Thymus (tissue), 11 donors: ENCODE results near the gene ZFHX3. TPM values are rescaled to one million over a fixed set of nuclear protein-coding genes. Genes with fewer than 3 reads are reported as not detected.

Source experiments
- DNase-seq, 9 donors: peaks; one replicate each; pipeline ENCODE4 v3.0.0-alpha.2; 2013; ENCODE audit warnings: low spot score in 9 of 9, low read depth in 6 of 9, missing footprints in 1 of 9
- H3K27ac ChIP-seq, 2 donors: one replicate each; pipeline ENCODE4 v1.5.1; 2013; ENCODE audit warnings: control low read depth in 1 of 2, low read depth in 1 of 2, low read length in 1 of 2, mild to moderate bottlenecking in 1 of 2, moderate library complexity in 1 of 2
- H3K27me3 ChIP-seq, 2 donors: one replicate each; pipeline ENCODE4 v1.5.1; 2013; ENCODE audit warnings: low read length in 1 of 2; ENCODE audit not compliant: control insufficient read depth in 2 of 2, insufficient read depth in 1 of 2
- H3K36me3 ChIP-seq, 2 donors: one replicate each; pipeline ENCODE4 v1.5.1; 2013; ENCODE audit warnings: low read length in 1 of 2, mild to moderate bottlenecking in 1 of 2, moderate library complexity in 1 of 2; ENCODE audit not compliant: control insufficient read depth in 2 of 2, insufficient read depth in 2 of 2
- H3K4me1 ChIP-seq, 2 donors: one replicate each; pipeline ENCODE4 v1.5.1; 2013; ENCODE audit warnings: low read length in 2 of 2; ENCODE audit not compliant: control insufficient read depth in 2 of 2, insufficient read depth in 2 of 2
- H3K4me3 ChIP-seq, 2 donors: one replicate each; pipeline ENCODE4 v1.5.1; 2013; ENCODE audit warnings: low read length in 2 of 2, control low read depth in 1 of 2, mild to moderate bottlenecking in 1 of 2
- H3K9me3 ChIP-seq, 2 donors: one replicate each; pipeline ENCODE4 v1.5.1; 2013; ENCODE audit warnings: low read length in 1 of 2, mild to moderate bottlenecking in 1 of 2; ENCODE audit not compliant: control insufficient read depth in 2 of 2, insufficient read depth in 1 of 2
- WGBS: extraction: QIAGEN DNeasy Blood & Tissue Kit; methylation state at CpG from one replicate; pipeline ENCODE4 v1.1.7; 2013; 5-methylcytosine and 5-hydroxymethylcytosine counted together
- polyA plus RNA-seq: library from polyadenylated mRNA; stranded (reverse); fragments of 200-250 nt; gene quantifications from one replicate; pipeline ENCODE4 v1.2.3, GENCODE V29; 2013
- total RNA-seq: library from RNA; stranded (reverse); fragments of 120-200 nt; gene quantifications from one replicate; pipeline ENCODE4 v1.2.4, GENCODE V29; 2013
- donor health status: healthy.

Gene ZFHX3
- total and polyA plus RNA-seq, 2 donors: 0.90 to 1.9 TPM

DNA sequence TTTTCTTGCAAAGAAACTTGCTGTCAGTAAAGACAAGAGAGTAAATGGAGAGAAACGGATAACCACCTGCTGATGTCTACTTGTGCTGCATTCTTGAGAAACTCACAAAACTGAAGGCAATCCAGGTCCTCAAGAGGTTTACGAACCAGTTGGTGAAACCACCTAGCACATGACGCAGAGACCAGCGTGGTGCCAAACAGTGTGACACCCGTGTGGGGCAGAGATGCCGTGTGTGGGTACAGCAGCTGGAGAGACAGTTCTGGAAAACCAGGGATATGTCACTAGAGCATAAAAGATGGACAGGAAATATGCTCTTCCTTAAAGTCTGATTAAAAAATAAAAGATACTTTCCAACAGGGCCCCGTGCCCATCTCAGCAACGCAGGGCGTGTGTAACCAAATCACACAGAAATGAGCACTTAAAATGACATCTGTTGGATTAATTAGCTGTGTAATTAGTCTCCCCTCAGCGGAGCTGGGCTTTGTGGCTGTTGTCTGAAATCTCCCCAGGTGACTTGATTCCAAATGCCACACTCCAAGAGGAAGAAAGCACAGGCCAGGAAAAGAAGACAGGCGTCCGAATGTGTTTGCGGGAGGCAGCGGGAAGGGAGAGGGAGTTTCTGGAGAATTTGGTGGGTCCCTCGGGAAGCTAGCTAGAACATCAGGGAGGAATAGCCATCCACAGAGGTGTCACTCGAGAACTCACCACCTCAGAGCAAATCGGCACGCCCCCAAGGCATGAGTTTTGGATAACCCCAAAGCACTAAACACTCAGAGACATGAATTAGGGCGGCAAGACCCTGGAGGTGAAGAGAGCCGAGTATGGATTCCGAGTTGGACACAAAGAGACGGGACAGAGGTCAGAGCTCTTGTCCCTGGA lies 109.8 kb downstream of the ZFHX3 start:
- peaks cover 0 to 5% of the 10 kb centered on the region in 2 donors for H3K4me1 ChIP-seq
- no peaks in the 10 kb centered on the region for H3K9me3 ChIP-seq
- H3K36me3 ChIP-seq: no peaks in the 10 kb centered on the region
- DNase-seq: no peak
- no peaks in the 10 kb centered on the region for H3K27me3 ChIP-seq
- WGBS: 94% methylated on average over 22 of the region's 22 CpGs
- peak overlapping the region in 1 of 2 donors; percentile 31 for H3K27ac ChIP-seq
- H3K4me3 ChIP-seq: no peak overlapping the region

DNA sequence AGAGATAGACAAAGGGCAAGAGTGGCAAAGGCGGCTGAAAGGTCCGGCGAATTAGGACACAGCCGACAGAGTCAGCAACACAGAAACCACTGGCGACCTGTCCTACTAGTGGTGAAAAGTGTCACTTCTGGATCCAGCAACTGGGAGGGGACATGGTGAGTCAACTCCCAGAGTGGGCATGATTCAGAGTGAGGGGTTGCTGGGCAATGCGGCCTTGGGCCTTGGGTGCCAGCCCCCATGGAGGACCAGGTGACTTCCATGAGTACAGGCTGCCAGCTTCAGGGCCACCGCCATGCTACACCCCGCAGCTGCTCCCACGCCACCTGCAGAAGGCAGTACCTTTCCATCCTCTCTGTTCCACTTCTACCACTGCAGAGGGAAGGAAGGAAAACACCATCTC lies 110.6 kb downstream of the ZFHX3 start:
- 95% methylated on average over 9 of the region's 9 CpGs for WGBS
- no peaks in the 10 kb centered on the region for H3K27me3 ChIP-seq
- no peak overlapping the region for H3K4me3 ChIP-seq
- no peak for DNase-seq
- H3K27ac ChIP-seq: no peak overlapping the region
- H3K36me3 ChIP-seq: no peaks in the 10 kb centered on the region
- H3K4me1 ChIP-seq: peaks cover 0 to 5% of the 10 kb centered on the region in 2 donors
- H3K9me3 ChIP-seq: no peaks in the 10 kb centered on the region

GRCh38 chr16:72936408-72936807 lies 111.5 kb downstream of the ZFHX3 start:
- 93% methylated on average over 2 of the region's 2 CpGs for WGBS
- no peaks in the 10 kb centered on the region for H3K9me3 ChIP-seq
- H3K4me1 ChIP-seq: peaks cover 0 to 5% of the 10 kb centered on the region in 2 donors

GRCh38 chr16:72935896-72936295 lies 112.0 kb downstream of the ZFHX3 start:
- Histone ChIP-seq H3K4me3 (no peak overlapping the region), H3K27me3 (no peaks in the 10 kb centered on the region), H3K9me3 (no peaks in the 10 kb centered on the region), H3K27ac (no peak overlapping the region), H3K36me3 (no peaks in the 10 kb centered on the region), H3K4me1 (peaks cover 0 to 5% of the 10 kb centered on the region in 2 donors)
- DNase-seq: no peak
- 96% methylated on average over 6 of the region's 6 CpGs for WGBS

More at GRCh38 chr16:72936408-72936807, 111.5 kb downstream of the ZFHX3 start:
- Histone ChIP-seq H3K27me3 (no peaks in the 10 kb centered on the region), H3K36me3 (no peaks in the 10 kb centered on the region), H3K27ac (no peak overlapping the region), H3K4me3 (no peak overlapping the region)
- DNase-seq: no peak

DNA sequence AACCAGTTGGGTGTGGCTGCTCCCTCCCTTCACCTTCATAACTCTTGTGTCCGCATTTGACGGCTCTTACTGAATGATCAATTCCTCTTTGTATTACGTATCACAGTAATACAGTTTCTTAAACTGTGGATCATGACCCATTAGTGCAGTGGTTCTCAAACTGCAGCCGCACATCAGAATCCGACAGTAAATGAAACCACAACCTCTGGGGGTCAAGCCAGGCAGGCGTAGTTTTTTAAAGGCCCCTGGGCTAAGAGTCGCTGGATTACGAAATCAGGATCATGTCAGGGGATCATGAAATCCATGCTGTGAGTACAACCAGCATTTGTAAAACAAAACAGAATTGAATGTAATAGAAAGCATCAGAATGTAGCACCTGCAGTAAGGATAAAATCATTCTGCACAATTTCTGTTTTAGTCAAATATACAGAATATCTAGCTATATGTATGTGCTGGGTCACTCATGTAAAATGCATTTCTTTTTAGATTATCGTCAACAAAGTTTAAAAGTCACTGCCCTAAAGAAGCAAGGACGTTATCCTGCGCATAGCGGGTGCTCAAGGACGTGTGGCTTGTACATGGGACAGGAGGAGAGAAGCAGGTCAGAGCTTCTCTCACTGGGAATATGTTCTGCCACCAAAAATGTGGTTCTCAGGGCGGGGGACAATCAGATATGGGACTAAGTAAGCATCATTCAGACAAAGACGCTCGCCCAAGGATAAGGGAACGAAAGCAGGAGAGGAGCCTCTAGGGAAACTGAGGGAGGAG lies 113.1 kb downstream of the ZFHX3 start:
- Histone ChIP-seq H3K36me3 (no peaks in the 10 kb centered on the region), H3K27ac (no peak overlapping the region), H3K4me1 (peaks cover 0 to 5% of the 10 kb centered on the region in 2 donors), H3K4me3 (no peak overlapping the region), H3K9me3 (no peaks in the 10 kb centered on the region), H3K27me3 (no peaks in the 10 kb centered on the region)
- DNase-seq: no peak
- 98% methylated on average over 17 of the region's 17 CpGs for WGBS

DNA sequence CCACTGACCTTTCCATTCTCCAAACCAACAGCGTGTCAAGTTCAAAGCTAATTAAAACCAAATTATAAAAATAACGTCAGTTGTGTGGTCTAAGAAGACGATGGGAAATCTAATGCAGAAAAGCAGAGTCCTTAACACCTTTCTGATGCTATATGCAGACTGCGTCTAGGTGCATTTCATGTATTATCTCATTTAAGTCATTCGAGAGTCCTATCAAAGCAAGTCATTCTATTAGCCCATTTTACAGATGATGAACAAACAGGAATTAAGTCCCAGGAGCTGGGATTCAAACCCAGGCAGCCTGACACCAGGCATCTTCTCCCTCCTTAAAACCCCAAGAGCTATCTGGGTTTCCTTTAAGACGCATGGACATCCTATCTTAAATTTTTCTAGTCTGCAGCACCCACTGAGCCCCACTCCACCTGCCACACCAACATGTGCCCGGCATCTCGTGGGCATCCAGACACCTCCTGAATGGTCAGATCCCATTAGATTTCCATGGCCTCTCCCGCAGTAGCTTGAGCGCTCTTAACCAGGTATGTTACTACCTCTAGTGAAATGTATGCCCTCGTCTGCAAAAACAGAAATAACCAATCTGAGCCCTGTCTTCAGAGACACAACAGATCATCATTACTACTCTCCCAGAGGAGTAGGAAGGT lies 115.1 kb downstream of the ZFHX3 start:
- Histone ChIP-seq H3K27ac (no peak overlapping the region), H3K9me3 (no peaks in the 10 kb centered on the region), H3K4me3 (no peak overlapping the region), H3K4me1 (no peaks in the 10 kb centered on the region), H3K36me3 (no peaks in the 10 kb centered on the region), H3K27me3 (no peaks in the 10 kb centered on the region)
- no peak for DNase-seq
- WGBS: 97% methylated on average over 11 of the region's 11 CpGs

DNA sequence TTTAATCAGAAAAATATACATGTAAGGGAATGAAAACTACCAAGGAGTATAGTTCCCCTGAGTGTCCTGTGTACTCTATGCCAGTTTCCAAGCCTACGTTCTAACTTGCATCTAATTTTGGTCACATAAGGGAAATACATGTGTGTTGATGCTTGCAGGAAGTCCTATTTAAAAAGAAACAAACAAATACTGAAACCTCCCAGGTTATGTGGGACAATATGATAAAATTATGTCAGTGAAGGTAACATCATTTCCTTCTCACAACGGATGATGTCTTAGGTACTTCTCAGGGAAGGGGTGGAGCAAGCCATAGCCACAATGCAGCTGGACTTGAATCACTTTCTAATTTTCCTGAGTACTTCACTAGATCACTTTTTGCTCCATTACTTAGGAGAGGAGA lies 115.9 kb downstream of the ZFHX3 start:
- Histone ChIP-seq H3K4me3 (no peak overlapping the region), H3K27me3 (no peaks in the 10 kb centered on the region), H3K4me1 (peaks cover 0 to 5% of the 10 kb centered on the region in 2 donors), H3K27ac (no peak overlapping the region), H3K36me3 (no peaks in the 10 kb centered on the region), H3K9me3 (no peaks in the 10 kb centered on the region)
- no peak for DNase-seq
- WGBS: 22% methylated on average over 2 of the region's 2 CpGs

- Histone ChIP-seq H3K27me3 (no peaks in the 10 kb centered on the region), H3K27ac (no peak overlapping the region), H3K4me1 (peaks cover 0 to 5% of the 10 kb centered on the region in 2 donors), H3K4me3 (no peak overlapping the region), H3K9me3 (no peaks in the 10 kb centered on the region), H3K36me3 (no peaks in the 10 kb centered on the region)
- DNase-seq: no peak
- 97% methylated on average over 7 of the region's 7 CpGs for WGBS
Measured at GRCh38 chr16:72930396-72930795, 117.5 kb downstream of the ZFHX3 start.
